Measurements from ENCODE around the gene WNT2.

The WNT2 gene

DNA sequence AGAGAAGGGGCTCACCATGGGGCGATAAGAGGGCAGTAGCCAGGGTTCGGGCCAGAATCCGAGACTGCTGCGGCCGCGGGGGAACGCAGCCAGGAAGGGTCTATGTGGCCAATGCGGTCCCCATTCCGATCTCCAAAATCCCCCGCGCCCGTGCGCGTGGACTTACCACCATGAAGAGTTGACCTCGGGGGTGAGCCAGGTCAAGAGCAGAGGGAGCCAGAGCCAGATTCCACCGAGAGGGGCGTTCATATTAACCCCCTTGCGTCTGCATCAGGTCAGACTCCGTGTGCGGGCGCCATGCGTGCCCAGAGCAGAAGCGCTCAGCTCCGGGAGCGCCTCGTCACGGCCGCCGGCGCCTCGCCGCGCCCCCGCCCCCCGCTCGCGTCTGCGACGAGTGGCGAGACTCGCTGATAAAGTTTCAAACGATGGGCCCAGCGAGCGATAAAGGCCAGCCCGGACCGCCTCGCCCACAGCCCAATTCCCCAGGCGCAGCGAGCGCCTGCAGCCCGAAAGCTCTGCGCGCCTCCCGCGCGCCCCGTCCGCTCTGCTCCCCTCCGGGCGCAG, at the start of gene WNT2:
TSS of gene WNT2 (minus strand) at position 318 of the 564 bp plus-strand sequence. CDS start at position 249, 69 bp downstream.
- no peak for DNase-seq

DNA sequence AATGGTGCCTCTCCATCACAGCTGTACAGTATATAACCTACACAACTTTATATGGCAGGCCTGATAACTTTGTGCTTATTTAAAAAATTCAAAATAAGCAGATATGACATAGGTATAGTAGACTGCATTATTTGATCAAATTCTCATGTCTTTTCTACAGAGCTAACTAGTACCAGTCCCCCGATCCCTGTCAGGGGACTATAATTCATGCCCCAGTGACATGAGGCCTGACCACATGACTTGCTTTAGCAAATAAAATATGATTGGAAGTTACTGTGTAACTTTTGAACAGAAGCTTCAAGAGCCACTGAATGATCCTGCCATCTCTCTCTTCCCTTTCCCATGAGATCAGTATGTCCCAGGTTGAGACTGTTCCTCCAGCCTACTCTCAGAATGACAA, 49.2 kb upstream of the WNT2 start:
- no peak for DNase-seq

DNA sequence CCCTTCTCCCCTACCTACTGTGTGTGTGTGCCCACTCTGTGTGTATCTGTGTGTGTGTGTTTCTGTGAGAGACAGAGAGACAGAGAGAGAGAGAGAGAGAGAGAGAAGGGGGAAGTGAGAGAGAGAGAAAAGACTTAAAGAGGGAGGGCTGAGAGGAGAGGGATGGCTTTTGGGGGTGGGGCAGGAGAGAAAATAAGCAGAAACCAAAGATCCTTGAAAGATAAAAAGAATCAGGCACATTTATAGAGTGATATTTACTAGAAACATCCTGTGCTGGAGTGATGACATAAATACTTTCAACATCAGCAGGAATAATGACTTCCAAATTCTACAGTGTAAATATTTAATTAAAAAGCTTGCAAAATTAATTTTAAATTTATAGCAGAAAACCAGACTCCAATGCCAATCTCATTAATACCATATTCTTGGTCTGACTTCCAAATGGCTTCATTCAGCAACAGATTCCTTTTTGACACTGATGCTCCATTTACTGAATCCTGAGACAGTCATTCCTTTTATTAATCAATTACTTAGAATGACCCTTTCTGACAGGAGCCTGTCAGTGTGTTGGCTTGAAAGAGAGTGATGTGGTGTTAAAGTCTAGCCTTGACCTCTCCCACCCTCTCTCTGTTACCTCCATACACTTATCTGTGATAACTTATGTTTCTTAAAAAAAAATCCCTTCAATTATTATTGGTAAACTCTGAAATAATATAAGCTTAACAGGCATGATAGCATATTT, 41.7 kb upstream of the WNT2 start:
- no peak for DNase-seq

DNA sequence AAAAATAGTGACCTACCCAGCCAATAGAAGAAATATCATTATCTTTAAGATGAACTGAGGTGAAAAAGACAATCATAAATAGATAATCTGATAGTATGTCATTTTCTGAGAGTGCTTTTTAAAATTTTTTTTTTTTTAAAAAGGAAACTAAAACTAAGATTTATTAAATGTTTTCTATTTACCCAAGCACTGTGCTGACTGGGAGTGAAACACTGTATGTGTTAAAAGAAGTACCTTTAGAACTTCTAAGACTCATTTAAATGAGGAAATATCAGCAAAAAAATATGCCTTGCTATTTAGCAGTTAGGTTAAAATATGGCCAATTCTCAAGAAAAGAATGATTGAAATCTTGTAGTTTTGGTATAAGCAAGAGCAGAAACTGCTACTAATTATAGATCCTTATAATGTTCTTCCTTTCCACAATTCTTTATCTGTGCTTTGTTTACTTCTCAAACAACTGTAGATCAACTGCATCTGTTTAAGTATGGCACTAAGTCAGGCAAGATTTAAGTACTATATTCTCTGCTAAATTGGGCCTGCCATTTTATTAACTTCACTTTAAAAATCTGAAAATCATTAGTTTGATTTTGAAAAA, 39.5 kb upstream of the WNT2 start:
- no peak for DNase-seq

DNA sequence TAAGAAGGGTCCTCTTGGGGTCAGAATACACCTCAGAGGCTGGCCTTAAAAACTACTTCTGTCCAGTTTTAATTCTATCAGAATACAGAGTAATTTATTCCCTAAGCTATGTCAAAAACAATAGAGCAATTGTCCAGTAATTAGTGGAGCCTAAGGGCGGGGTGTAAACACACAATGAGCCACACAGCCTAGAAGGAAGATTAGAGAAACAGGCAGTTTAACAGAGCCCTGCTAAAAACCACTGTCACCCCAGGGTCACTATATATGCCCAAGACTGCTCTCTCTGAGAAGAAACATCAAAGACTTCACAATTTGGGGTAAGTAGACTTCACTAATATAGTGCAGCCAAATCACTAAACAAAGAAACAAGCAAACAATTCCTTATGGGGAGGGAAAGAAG, 27.2 kb upstream of the WNT2 start:
- DNase-seq = no peak

DNA sequence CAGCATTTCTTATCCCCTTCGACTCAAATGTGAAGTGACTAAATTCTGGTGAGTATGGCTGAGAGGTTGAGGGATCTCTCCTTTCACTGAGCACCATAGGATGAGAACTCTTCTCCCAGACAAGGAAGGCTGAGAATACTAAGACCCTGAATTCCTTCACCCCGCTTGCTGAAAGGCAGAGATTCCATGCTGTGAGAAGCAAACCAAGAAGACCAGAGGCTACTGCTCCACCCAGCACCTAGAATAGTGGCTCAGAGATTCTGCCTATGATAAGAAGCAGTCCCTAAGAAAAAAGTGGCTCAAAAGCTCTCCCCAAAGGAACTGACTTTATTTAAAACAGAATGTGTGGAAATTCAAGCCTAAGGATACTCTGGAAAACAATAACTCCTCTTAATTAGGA, 26.7 kb upstream of the WNT2 start:
- DNase-seq = no peak

DNA sequence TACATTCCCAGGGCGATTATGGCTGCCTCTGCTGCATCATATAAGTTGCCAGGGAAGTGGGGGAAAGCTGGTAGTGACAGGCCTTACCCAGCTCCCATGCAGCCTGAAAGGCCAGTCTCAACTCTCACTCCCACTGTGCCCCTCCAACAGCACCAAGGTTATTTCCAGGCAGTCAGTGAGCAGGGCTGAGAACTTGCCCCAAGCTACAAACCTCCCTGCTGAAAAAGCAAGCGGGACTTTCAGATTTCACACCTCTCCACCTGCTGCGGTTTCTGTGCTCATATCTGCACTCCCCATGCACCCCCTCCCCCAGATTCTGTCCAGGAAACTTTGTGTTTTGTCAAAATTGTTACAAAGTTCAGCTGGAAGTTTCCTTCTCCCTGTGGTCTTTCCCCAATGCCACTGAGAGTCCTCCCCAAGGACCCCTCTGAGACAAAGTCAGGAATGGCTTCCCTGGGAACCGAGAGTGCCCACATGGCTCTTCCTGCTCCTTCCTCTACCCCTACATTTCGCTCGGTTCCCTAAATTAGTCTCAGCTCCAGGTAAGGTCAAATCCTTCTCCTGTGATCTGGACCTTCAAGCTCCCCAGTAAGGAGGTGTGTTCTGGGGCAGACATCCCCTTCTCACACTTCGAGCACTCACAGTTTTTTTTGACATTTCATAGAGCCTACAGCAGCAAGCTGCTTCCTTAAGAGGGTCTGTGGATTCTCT, 25.3 kb upstream of the WNT2 start:
- DNase-seq = no peak

DNA sequence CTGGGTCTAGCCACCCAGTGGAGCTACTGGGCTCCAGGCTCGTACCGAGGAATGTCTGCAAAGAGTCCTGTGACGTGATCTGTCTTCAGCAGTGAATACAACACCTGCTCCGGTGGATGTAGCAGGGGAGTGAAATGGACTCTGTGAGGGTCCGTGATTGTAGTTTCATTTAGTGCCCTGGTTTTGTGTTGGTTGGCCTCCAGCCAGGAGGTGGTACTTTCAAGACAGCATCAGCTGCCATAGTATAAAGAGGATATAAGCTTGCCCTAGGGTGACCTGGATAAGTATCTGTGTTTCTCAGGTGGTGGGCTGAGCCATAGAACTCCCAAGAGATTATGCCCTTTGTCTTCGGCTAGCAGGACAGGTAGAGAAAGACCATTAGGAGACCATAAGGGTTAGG, 24.6 kb upstream of the WNT2 start:
- peak; percentile 5 for DNase-seq

DNA sequence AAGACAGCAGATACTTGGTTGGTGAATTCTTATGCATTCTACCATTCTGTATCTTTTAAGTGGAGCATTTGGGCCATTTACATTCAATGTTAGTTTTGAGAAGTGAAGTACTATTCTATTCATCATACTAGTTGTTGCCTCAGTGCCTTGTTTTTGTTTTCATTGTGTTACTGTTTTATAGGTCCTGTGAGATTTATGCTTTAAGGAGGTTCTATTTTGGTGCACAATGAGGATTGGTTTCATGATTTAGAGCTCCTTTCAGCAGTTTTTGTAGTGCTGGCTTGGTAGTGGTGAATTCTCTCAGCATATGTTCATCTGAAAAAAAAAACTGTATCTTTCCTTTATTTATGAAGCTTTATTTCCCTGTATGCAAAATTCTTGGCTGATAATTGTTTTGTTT, 23.3 kb upstream of the WNT2 start:
- no peak for DNase-seq

DNA sequence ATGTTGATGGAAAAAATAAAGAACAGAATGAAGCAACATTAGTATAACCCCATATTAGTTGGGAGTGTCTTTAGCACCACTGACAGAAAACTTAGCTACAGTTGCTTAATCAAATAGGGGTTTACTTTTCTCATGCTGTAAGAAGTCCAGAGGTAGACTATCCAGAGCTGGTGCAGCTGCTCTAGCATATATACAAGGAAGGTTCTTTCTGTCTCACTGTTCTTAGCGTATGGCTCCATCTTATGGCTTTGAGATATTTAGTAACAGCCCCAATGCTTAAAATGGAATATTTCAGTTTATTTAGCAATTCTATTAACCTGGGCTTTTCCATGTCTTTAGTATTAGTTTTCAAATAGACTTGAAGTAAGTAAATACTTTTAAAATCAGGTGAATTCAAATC, 15.2 kb upstream of the WNT2 start:
- no peak for DNase-seq

DNA sequence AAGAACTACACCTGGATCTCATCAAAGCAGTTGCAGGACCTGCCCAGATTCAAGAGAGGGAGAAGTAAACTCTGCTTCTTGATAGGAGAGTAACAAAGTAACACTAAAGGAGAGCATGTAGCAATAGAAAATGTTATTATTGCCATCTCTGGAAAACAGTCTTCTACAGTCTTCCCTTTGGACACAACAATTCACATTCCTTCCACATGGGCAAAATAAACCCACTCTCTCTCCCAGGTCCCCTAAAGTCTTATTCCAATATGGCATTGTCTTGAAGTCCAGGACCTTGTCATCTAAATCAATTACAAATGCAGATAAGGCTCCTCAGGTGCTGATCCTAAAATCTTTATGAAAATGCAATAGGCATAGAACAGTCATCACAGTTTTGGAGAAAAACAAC, 10.3 kb upstream of the WNT2 start:
- no peak for DNase-seq

DNA sequence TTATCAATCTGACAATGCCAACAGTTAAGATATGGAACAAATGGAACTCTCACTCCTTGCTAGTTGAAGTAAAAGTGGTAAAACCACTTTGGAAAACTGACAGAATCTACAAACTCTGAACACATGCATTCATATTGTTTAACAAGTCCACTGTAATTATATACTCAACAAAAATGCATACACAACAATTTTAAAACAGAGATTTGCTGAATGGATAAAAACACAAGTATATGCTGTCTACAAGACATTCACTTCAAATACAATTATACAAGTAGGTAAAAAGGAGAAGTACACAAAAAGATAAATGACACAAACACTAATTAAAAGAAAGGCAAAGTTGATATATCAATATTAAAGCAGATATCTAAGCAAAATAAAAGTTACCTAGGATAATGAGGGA, 9.2 kb upstream of the WNT2 start:
- no peak for DNase-seq

DNA sequence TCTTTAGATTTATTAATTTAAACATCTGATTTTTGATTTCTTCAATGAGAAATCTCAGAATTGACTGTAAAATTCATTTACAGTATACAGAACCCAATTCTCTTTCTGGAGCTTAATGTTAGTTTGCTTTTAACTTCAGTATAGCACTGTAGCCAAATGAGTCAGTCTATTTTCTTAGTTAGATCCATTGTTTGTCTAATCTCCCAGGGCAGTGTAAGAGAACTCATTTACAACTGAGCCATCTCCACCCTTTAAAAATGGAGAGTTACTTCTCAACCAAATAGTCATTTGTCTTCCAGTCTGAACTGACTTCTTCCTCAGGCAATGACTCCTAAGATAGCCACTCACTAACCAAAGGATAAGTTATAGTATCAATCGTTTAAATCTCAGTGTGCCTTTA, 3.0 kb upstream of the WNT2 start:
- no peak for DNase-seq

DNA sequence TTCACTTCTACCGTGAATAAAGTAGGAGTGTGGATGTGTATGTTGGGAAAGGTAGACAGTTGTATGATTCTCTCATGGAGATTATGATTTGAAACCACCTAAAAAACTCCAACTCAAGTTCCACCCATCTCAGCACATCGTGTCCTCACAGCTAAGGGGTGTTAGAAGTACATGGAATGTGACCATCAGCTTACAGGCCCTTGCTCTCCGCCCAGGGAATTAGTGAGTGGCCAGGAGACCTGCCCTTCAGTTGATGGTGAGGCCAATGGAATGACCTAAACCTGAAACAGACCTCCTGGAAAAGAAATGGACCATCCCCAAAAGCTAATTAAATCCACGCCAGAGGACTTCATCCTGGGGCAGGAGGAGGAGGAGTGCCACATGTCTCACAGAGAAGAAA, 2.1 kb upstream of the WNT2 start:
- DNase-seq = no peak

DNA sequence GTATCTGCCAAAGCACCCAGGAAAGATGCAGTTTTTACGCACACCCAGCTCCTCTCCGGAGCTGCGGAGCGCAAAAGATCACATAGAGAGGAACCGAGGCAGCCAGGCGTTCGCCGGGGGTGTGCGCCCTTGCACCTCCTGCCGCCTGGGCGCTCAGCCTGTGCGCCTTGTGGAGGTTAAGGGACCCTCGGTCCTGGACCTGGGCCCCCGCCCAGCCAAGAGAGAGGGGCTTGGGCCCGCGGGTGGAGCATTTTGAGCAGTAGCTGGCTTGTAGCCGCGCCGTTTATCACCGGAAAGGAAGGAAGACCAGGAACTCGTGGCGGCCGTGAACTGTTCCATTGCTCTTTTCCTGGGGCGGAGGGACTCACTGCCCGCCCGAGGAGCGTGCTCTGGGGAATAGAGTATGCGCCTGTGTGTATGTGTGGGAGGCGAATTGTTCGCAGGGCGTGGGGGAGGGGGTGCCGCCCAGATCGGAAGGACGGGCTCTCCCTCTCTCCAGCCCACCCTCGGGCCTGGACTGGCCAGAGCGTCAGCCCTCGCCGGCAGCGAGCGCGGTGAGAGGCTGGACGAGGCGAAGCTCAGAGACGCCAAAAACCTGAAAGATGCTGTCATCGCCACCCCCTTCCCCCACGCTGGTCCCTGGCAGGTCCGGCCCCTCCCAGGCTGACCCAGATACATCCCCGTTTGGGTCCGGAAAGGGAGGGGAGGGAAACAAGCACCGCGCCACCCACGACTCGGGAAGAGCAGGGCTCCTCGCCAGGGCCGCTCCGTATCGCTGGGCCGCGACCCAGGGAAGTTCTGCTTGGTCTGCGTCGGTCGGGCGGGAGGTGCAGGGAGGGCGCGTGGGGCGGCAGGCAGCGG, 1.2 kb upstream of the WNT2 start:
- no peak for DNase-seq

DNA sequence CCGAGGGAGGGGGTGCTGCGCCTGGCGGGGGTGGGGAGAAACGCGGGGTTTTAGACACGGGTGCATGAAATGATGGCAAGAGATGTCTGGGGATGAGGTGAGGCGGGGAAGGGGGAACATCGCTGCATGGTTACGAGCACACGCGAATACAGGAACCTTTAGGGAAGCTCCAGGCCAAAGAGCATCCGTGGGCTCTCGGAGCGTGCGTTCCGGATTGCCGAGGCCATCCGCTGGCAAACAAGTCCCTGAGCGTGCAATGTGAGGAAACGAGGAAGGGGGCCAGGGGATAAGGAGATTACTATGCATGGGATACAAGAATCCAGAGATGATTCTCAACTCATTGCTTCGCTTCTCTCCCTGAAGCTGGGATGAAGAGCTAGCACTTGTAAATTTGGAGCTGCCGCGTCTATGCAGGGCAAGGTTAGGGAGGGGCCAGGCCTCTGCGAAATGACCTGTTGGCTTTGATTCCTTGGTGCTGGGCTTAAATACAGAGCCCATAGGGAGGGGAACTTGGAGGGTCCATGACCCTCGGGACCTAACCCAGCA, 520 bp upstream of the WNT2 start:
- no peak for DNase-seq

DNA sequence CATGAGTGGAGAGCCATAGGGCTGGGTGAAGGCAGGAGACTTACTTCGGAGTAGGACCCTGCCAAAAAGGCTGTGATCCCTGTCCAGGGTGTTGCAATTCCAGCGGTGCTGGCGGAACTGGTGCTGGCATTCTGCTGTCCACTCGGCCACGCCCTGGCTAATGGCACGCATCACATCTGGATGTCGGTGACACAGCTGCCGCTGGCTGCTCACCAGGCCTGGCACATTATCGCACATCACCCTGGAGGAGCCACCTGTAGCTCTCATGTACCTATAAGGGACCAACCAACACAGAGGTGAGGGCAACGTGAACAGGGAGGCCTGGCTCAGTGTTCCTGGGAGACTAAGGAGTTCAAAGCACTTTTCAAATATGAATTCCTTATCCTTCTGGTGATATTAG, 2.3 kb downstream of the WNT2 start:
- no peak for DNase-seq

DNA sequence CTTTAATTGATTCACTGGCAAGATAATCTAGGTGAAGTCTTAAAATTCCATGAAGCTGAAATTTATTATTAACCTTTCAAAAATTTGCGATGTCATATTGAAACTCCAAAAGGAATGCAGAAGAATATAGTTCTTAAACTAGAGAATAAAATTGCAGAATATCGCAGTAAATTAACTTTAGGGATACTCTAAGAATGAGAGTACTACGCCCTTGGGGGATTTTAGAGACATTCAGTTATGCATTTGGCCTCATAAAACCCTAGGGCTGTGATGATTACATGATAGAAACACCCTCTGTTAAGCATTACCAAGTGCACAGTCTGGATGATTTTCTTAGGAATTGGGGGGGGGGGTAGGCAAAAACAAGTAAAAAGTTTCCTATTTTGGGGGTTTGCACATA, 3.7 kb downstream of the WNT2 start:
- no peak for DNase-seq

DNA sequence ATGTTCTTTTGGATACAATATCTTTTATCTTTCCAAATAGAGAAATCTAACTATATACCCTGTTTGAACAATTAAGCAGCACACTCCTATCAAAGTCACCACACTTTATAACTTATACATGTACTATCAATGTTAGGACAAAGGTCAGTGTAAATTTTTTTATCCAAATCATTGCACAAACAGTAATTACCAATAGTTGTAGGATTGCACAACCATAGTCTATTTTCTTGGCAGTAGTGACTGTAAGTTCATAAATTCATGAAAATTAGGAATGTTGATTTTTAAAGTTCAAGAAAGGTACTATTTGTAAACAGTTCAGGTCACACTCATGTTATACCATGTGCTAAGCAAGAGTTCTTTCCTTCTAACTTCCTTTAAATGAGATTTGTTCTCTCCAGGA, 9.3 kb downstream of the WNT2 start:
- DNase-seq = no peak

DNA sequence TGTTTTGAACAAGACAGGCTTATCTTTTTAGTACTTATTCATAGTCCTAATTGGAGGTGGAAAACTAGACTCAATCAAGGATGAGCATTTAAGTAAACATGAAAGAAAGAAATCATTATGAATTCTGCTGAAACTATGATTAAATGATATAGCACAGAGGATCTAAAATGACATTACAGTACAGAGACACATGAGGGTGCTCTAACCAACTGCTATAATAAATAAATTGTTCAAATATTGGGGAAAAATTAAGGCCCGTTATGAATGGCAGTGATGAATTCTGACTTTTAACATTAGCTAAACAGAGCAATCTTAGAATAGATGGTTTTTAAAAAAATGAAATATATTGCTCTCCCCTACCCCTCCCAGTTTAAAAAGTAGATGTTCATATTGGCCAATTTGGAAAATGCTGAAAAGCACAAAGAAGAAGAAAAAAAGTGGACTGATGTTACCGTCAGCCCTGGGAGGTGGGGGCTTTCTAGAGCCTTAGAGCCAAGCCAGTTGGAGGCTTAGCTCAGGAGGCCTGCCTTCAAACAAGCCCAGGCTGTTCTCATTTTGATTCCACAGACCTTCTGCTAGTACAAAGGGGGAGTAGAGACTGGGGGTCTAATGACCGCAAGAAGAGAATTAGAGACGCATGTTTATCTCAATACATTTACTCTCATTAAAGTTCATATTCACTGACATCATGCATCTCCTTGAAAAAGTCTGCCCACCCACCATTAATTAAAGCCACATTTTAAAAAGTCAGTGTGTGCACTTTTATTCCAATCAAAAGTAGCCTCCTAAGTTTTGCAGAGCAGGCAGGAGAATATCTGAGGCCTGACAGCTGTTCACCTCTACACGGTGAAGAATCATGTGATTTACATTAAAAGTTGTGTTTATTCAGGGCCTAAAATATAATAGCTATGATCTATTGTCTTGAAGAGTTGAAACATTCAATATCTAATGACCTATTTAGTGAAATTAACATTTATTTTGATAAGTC, 10.0 kb downstream of the WNT2 start:
- no peak for DNase-seq

DNA sequence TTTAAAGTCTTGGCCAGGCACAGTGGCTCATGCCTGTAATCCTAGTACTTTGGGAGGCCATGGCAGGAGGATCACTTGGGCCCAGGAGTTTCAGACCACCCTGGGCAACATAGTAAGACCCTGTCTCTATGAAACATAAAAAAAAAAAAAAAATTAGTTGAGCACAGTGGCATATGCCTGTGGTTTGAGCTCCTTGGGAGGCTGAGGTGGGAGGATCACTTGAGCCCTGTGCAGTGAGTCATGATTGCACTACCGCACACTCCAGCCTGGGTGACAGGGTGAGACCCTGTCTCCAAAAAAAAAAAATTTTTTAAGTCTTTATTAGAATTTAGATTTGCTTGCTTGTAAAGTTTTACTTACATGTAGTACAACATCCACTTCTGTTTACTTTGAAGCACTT, 14.0 kb downstream of the WNT2 start:
- DNase-seq = no peak

DNA sequence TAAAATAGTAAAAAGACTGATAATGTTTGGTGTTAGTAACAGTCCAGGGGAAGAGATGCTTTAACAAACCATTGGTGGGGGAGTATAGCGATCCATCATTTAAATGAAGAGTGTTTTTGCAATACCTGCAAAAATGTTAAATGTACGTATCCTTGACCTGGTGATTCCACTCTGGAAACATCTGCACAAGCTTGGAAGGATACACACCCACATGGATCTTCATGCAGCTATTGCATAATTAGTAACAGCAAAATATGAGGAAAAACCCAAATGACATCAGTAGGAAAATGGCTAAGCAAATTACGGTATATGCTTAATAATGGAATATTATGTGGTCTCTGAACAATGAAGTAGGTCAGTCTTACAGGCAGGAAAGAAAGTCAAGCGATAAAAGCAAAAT, 20.5 kb downstream of the WNT2 start:
- DNase-seq = no peak

All from NCI-H82 (cell line).